ENCODE data around the gene DCTN3. TPM values are rescaled to one million over a fixed set of nuclear protein-coding genes. Genes with fewer than 3 reads are reported as not detected.

DCTN3 gene
- total and polyA plus RNA-seq, 2 of the 4 experiments (the other 2 are of a cell fraction) = 122 to 183 TPM

DNA sequence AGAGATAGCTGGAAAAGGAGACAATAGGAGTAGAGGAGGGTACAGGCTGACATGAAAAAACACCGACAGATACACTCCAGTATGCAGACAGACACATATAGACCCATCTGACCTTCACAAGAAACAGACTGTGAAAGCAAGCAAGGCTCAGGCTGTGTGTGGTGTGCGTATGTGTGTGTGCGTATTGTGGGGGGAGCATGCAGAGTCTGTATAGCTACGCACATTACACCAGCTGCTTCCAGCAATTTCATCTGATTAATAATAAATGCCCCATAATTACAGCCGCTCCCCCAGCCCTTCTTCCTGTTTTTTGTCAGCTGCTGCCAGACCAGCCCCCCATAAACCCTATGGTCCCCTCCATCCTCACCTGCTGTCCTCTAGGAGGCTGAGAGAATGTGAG lies 37.5 kb downstream of the DCTN3 start:
- Histone ChIP-seq H3K27me3 (ENCODE audit: control insufficient read depth, insufficient read depth, low read length) (peaks cover 94% of the 10 kb centered on the region), H4K91ac (ENCODE audit: insufficient read depth, low read depth, low read length) (no peak overlapping the region), H3K14ac (replicated peaks; ENCODE audit: low read depth, low read length) (no peak overlapping the region), H2BK120ac (ENCODE audit: low read depth, low read length) (no peak overlapping the region), H3K9me1 (ENCODE audit: insufficient read depth, low read length) (no peaks in the 10 kb centered on the region; the same call in 1 of the 2 replicates), H3K79me1 (ENCODE audit: low read depth in 1 of 2, low read length in 2 of 2) (no peaks in the 10 kb centered on the region), H3K4ac (ENCODE audit: low read depth, low read length) (no peak overlapping the region), H3K9ac (ENCODE audit: low read depth, low read length) (no peak overlapping the region), H2BK15ac (ENCODE audit: low read depth, low read length) (no peak overlapping the region), H4K20me1 (ENCODE audit: insufficient read depth, low read length) (no peaks in the 10 kb centered on the region; the same call in 1 of the 2 replicates), H4K8ac (ENCODE audit: low read depth in 2 of 2, low read length in 2 of 2) (no peak overlapping the region), H3K4me3 (ENCODE audit: insufficient read depth, low read depth, low read length) (no peak overlapping the region), H2AK5ac (ENCODE audit: low read depth, low read length) (no peak overlapping the region), H2BK5ac (ENCODE audit: low read depth, low read length, poor library complexity, severe bottlenecking) (no peak overlapping the region), H2AK9ac (replicated peaks; ENCODE audit: low read depth, low read length, poor library complexity) (no peak overlapping the region), H3K9me3 (ENCODE audit: control insufficient read depth, insufficient read depth, low read length) (no peaks in the 10 kb centered on the region), H2AFZ (replicated peaks; ENCODE audit: low read length, poor library complexity) (no peak overlapping the region), H3K4me2 (ENCODE audit: low read depth, low read length) (no peak overlapping the region), H3K4me1 (ENCODE audit: control insufficient read depth, insufficient read depth, low read length) (no peaks in the 10 kb centered on the region), H3K18ac (ENCODE audit: low read depth, low read length) (no peak overlapping the region), H3K23ac (ENCODE audit: low read depth, low read length) (no peak overlapping the region), H3K36me3 (ENCODE audit: control insufficient read depth, insufficient read depth, low read length) (no peaks in the 10 kb centered on the region), H3K27ac (ENCODE audit: insufficient read depth, low read length) (no peak overlapping the region), H4K5ac (ENCODE audit: low read depth, low read length) (no peak overlapping the region), H2BK20ac (ENCODE audit: low read depth, low read length) (no peak overlapping the region), H3K56ac (ENCODE audit: extremely low read depth, insufficient read depth, low read length) (no peak overlapping the region)
- WGBS, 2 experiments (ENCODE audit: extremely low coverage in 2 of 2, insufficient read length in 1 of 2) = no CpG with 5 or more reads among the region's 5 CpGs
- intact Hi-C loops (cut with micrococcal nuclease) (no loop called here), dilution Hi-C loops (cut with HindIII; ENCODE audit: low sequenced_read_pairs, unreplicated experiment) (no loop called here), in situ Hi-C loops (cut with MboI; ENCODE audit: low sequenced_read_pairs) (no loop called here)
- ATAC-seq (ENCODE audit: low read depth) = no peak
- no peak for TF ChIP-seq MAFK (IDR thresholded peaks at IDR 0.05; ENCODE audit: low read depth, low read length)
- no peak for TF ChIP-seq RAD21 (IDR thresholded peaks at IDR 0.05; ENCODE audit: low read length)
- TF ChIP-seq, protein P1, sequence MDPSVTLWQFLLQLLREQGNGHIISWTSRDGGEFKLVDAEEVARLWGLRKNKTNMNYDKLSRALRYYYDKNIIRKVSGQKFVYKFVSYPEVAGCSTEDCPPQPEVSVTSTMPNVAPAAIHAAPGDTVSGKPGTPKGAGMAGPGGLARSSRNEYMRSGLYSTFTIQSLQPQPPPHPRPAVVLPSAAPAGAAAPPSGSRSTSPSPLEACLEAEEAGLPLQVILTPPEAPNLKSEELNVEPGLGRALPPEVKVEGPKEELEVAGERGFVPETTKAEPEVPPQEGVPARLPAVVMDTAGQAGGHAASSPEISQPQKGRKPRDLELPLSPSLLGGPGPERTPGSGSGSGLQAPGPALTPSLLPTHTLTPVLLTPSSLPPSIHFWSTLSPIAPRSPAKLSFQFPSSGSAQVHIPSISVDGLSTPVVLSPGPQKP (IDR thresholded peaks at IDR 0.05; ENCODE audit: borderline replicate concordance, low read depth, low read length) = no peak
- TF ChIP-seq NFE2L2 (IDR thresholded peaks at IDR 0.05; ENCODE audit: low read depth, low read length) = no peak
- no peak for TF ChIP-seq SMC3 (IDR thresholded peaks at IDR 0.05; ENCODE audit: low read depth, low read length)
- no peak for TF ChIP-seq POLR2A (IDR thresholded peaks at IDR 0.05; ENCODE audit: low read depth, low read length)
- TF ChIP-seq CHD1 (IDR thresholded peaks at IDR 0.05; ENCODE audit: low read depth, low read length) = no peak
- TF ChIP-seq, protein P2, sequence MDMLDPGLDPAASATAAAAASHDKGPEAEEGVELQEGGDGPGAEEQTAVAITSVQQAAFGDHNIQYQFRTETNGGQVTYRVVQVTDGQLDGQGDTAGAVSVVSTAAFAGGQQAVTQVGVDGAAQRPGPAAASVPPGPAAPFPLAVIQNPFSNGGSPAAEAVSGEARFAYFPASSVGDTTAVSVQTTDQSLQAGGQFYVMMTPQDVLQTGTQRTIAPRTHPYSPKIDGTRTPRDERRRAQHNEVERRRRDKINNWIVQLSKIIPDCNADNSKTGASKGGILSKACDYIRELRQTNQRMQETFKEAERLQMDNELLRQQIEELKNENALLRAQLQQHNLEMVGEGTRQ (IDR thresholded peaks at IDR 0.05; ENCODE audit: low read depth, low read length) = no peak
- TF ChIP-seq MAZ (IDR thresholded peaks at IDR 0.05; ENCODE audit: borderline replicate concordance, low read depth, low read length) = no peak
- TF ChIP-seq CEBPB (IDR thresholded peaks at IDR 0.05; ENCODE audit: low read depth, low read length) = no peak
- ChIA-PET CTCF (no interaction called here), POLR2A (ENCODE audit: unreplicated experiment) (no interaction called here)
- no TSS peak for BruUV-seq (replicated peaks)
- no peak for DNase-seq

Data from IMR-90 (cell line).